Gastrocnemius medialis (tissue), 4 donors: Measurements from ENCODE around the gene RAB25.

Experiments used
- POLR2A ChIP-seq, 2 donors: fragments of 450-650 bp; IDR thresholded peaks; one replicate each; pipeline ENCODE4 v1.6.1; 2017; ENCODE audit warnings: antibody characterized with exemption in 2 of 2, mild to moderate bottlenecking in 2 of 2, moderate library complexity in 2 of 2
- TF ChIP-seq, protein P1 (sequence below), 5 experiments: fragments of 450-650 bp in 3 of 5; fragments of 200-600 bp in 2 of 5; sonication (generic) in 2 of 5; IDR thresholded peaks in 4 of 5; conservative IDR thresholded peaks in 1 of 5; 1 replicate in 4 of 5; 2 replicates in 1 of 5; pipeline ENCODE4 v1.5.1; 2016 to 2019; ENCODE audit warnings: antibody characterized with exemption in 5 of 5, mild to moderate bottlenecking in 3 of 5, moderate library complexity in 3 of 5

DNA sequence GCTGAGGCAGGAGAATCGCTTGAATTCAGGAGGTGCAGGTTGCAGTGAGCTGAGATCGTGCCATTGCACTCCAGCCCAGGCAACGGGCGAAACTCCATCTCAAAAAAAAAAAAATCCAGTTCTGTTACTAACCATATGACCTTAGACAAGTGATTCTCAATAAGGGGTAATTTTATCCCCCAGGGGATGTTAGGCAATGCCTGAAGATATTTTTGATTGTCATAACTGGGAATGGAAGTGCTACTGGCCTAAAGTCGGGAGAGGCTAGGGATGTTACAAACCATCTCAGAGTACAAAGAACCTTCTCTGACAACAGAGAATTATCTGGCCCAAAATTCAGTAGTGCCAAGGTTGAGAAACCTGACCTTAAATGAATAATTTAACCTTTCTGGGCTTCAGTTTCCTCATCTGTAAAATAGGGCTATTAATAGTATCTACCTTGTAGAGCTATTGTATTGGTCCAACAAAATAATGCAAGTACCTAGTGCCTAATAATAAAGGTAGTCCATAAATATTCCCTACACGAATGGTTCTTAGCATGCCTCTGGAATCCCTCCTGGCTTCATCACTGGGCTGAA is 47.8 kb downstream of the RAB25 start:
- TF ChIP-seq POLR2A (IDR thresholded peaks at IDR 0.05), result no peak
- TF ChIP-seq, protein P1, sequence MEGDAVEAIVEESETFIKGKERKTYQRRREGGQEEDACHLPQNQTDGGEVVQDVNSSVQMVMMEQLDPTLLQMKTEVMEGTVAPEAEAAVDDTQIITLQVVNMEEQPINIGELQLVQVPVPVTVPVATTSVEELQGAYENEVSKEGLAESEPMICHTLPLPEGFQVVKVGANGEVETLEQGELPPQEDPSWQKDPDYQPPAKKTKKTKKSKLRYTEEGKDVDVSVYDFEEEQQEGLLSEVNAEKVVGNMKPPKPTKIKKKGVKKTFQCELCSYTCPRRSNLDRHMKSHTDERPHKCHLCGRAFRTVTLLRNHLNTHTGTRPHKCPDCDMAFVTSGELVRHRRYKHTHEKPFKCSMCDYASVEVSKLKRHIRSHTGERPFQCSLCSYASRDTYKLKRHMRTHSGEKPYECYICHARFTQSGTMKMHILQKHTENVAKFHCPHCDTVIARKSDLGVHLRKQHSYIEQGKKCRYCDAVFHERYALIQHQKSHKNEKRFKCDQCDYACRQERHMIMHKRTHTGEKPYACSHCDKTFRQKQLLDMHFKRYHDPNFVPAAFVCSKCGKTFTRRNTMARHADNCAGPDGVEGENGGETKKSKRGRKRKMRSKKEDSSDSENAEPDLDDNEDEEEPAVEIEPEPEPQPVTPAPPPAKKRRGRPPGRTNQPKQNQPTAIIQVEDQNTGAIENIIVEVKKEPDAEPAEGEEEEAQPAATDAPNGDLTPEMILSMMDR (IDR thresholded peaks at IDR 0.05 in 4 of 5, conservative IDR thresholded peaks at IDR 0.05 in 1 of 5), result no peak
